Lung (tissue), 12 donors: ENCODE data around the gene ZNF766. TPM values are rescaled to one million over a fixed set of nuclear protein-coding genes. Genes with fewer than 3 reads are reported as not detected.

ENCODE experiments used
- ATAC-seq: fragments of 200-7000 bp; cut with Tn5 transposase; one replicate; pipeline ENCODE4 v1.9.1; 2020; ENCODE audit warnings: moderate number of reproducible peaks; ENCODE audit not compliant: insufficient read depth, low FRiP score
- DNase-seq, 3 donors: peaks; one replicate each; pipeline ENCODE4 v3.0.0-alpha.2; 2013 to 2017
- H3K27ac ChIP-seq, 2 donors: one replicate each; pipeline ENCODE4 v1.5.1; 2013; ENCODE audit warnings: mild to moderate bottlenecking in 2 of 2, moderate library complexity in 2 of 2, control low read depth in 1 of 2, inconsistent platforms in 1 of 2, low read depth in 1 of 2, low read length in 1 of 2
- H3K27me3 ChIP-seq, 3 donors: one replicate each; pipeline ENCODE4 v1.5.1; 2013; ENCODE audit warnings: low read length in 2 of 3; ENCODE audit not compliant: control insufficient read depth in 3 of 3, insufficient read depth in 3 of 3
- H3K36me3 ChIP-seq, 4 donors: one replicate each; pipeline ENCODE4 v1.5.1; 2013; ENCODE audit warnings: low read length in 4 of 4, mild to moderate bottlenecking in 1 of 4, moderate library complexity in 1 of 4; ENCODE audit not compliant: control insufficient read depth in 4 of 4, insufficient read depth in 4 of 4
- H3K4me1 ChIP-seq, 5 donors: one replicate each; pipeline ENCODE4 v1.5.1; 2013; ENCODE audit warnings: low read length in 5 of 5, mild to moderate bottlenecking in 2 of 5, moderate library complexity in 1 of 5; ENCODE audit not compliant: control insufficient read depth in 5 of 5, insufficient read depth in 5 of 5
- H3K4me3 ChIP-seq: one replicate; pipeline ENCODE4 v1.5.1; 2013; ENCODE audit warnings: mild to moderate bottlenecking, control low read depth, moderate library complexity
- H3K9ac ChIP-seq, 2 donors: one replicate each; pipeline ENCODE4 v1.5.1; 2013; ENCODE audit warnings: low read length in 2 of 2, control low read depth in 1 of 2; ENCODE audit not compliant: insufficient read depth in 1 of 2
- H3K9me3 ChIP-seq, 4 donors: one replicate each; pipeline ENCODE4 v1.5.1; 2013; ENCODE audit warnings: low read length in 3 of 4, mild to moderate bottlenecking in 1 of 4, moderate library complexity in 1 of 4; ENCODE audit not compliant: control insufficient read depth in 4 of 4, insufficient read depth in 3 of 4
- CTCF ChIP-seq: IDR thresholded peaks from 2 replicates; pipeline ENCODE4 v1.5.1; 2012; ENCODE audit warnings: mild to moderate bottlenecking; ENCODE audit errors: control extremely low read depth, extremely low read depth
- WGBS, 2 donors: extraction: QIAGEN DNeasy Blood & Tissue Kit; methylation state at CpG; one replicate each; pipeline ENCODE4 v1.1.7; 2013; 5-methylcytosine and 5-hydroxymethylcytosine counted together
- polyA plus RNA-seq, 2 donors: library from polyadenylated mRNA; stranded (reverse); fragments of 200-250 nt; gene quantifications; one replicate each; pipeline ENCODE4 v1.2.1, GENCODE V29; 2013
- total RNA-seq, 2 donors: library from RNA; depleted of rRNA in 1 of 2; stranded (reverse); fragments of >200 nt in 1 of 2; gene quantifications; one replicate each; pipeline ENCODE4 v1.2.1, GENCODE V29; 2014 to 2021
- donor health status: control.
- donor health status: control.
- donor health status: Bipolar disorder and iron deficiency.
- donor health status: healthy.
- donor health status: DM: yes; HTN: yes; CAD: no.

ZNF766 gene
- total and polyA plus RNA-seq, 4 donors, result 3.2 to 14.9 (median 8.5) TPM

- Histone ChIP-seq H3K9ac (peak overlapping the region; percentile 76 to 80), H3K4me3 (peak overlapping the region; percentile 88), H3K36me3 (peaks cover 13 to 32% (median 24%) of the 10 kb centered on the region in 4 donors), H3K9me3 (peaks cover 0 to 13% (median 2%) of the 10 kb centered on the region in 4 donors), H3K27me3 (no peaks in the 10 kb centered on the region), H3K4me1 (peaks cover 0 to 11% (median 4%) of the 10 kb centered on the region in 5 donors), H3K27ac (peak overlapping the region; percentile 96 to 98)
- DNase-seq, result peak in 2 of 3 donors; percentile 20 to 28
- 14 to 15% methylated on average over 18 of the region's 18 CpGs for WGBS, 2 donors
- no peak for ATAC-seq
- TF ChIP-seq CTCF, result no peak
These were observed 28.4 kb downstream of the ZNF766 start for GRCh38 chr19:52297601-52298364.

GRCh38 chr19:52307275-52307674 is 37.9 kb downstream of the ZNF766 start:
- Histone ChIP-seq H3K4me3 (no peak overlapping the region), H3K27ac (no peak overlapping the region), H3K27me3 (no peaks in the 10 kb centered on the region), H3K4me1 (no peaks in the 10 kb centered on the region), H3K36me3 (peaks cover 22 to 71% (median 56%) of the 10 kb centered on the region in 4 donors), H3K9ac (no peak overlapping the region), H3K9me3 (peaks cover 17 to 44% (median 36%) of the 10 kb centered on the region in 4 donors)
- DNase-seq (peak; percentile 11 to 42 (median 18)), ATAC-seq (no peak)
- WGBS, 2 donors, result 96 to 97% methylated on average over 10 of the region's 10 CpGs
- TF ChIP-seq CTCF, result no peak

- Histone ChIP-seq H3K36me3 (peaks cover 19 to 62% (median 52%) of the 10 kb centered on the region in 4 donors), H3K9ac (no peak overlapping the region), H3K4me1 (no peaks in the 10 kb centered on the region), H3K4me3 (no peak overlapping the region), H3K27me3 (no peaks in the 10 kb centered on the region), H3K9me3 (peaks cover 27 to 67% (median 42%) of the 10 kb centered on the region in 4 donors), H3K27ac (no peak overlapping the region)
- ATAC-seq (no peak), DNase-seq (no peak)
- WGBS, 2 donors, result 98% methylated on average over 6 of the region's 6 CpGs
- no peak for TF ChIP-seq CTCF
These were observed 53.0 kb downstream of the ZNF766 start for GRCh38 chr19:52322429-52322828.
